Putamen (tissue), 1 donor: ENCODE measurements around the gene ZNF660.

Experiments used
- DNase-seq: peaks from one replicate; pipeline ENCODE4 v3.0.0-alpha.2; 2016; ENCODE audit warnings: low spot score

Gene ZNF660

GRCh38 chr3:44632193-44632592, 47.4 kb downstream of the ZNF660 start:
- DNase-seq = no peak

- no peak for DNase-seq
These were observed 57.6 kb downstream of the ZNF660 start for GRCh38 chr3:44642337-44642736.

GRCh38 chr3:44643024-44643423, 58.3 kb downstream of the ZNF660 start:
- no peak for DNase-seq

GRCh38 chr3:44647771-44648170, 63.0 kb downstream of the ZNF660 start:
- DNase-seq = no peak

GRCh38 chr3:44648564-44649229, 63.9 kb downstream of the ZNF660 start, which contains the start of gene ZNF35:
TSS of gene ZNF35 (plus strand) at chr3:44648732. CDS start at chr3:44651068, 2,336 bp downstream.
- DNase-seq = peak; percentile 79
